T-helper 2 cell (primary cell): Measurements from ENCODE around the gene AKR1B15.
"Not testable (repeated sequence)": the region's sequence is repeated elsewhere in the genome, so short reads cannot be mapped to it uniquely, and the experiment has no call there.

Experiments used
- DNase-seq, 5 experiments: peaks; one replicate each; pipeline versions ENCODE4 v3.0.0 to v3.0.0-alpha.2; 2012 to 2022
- total RNA-seq, 2 donors: gene quantifications; one replicate each; lab custom pipeline; 2026; lab: John Stamatoyannopoulos, UW

Gene AKR1B15
- total RNA-seq, result 0 reads per million in 2 donors

- DNase-seq, result peak in 1 of 5 experiments; percentile 41
These were observed at the start of gene AKR1B15 for GRCh38 chr7:134548877-134549276. Gene AKR1B15 (plus strand): TSS chr7:134549110. CDS start chr7:134564620, 15,510 bp downstream.

DNA sequence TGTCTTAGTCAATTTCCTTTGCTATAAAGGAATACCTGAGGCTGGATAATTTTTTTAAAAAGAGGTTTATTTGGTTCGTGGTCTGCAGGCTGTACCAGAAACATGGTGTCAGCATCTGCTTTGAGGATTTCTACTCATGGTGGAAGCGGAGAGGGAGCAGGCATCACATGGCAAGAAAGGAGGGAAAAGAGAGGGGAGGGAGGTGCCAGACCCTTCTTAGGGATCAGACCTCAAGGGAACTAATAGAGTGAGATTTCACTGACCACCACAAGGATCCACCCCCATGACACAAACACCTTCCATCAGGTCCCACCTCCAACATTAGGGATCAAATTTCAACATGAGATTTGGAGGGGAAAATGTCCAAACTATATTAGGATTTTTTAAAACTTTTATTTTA is 48.5 kb upstream of the AKR1B15 start:
- no peak for DNase-seq

GRCh38 chr7:134500982-134501381 is 47.9 kb upstream of the AKR1B15 start:
- no peak for DNase-seq

GRCh38 chr7:134502463-134503371 is 46.2 kb upstream of the AKR1B15 start:
- DNase-seq, result no peak

- no peak for DNase-seq
These were observed 44.2 kb upstream of the AKR1B15 start for GRCh38 chr7:134504660-134505164.

- no peak for DNase-seq
These were observed 43.1 kb upstream of the AKR1B15 start for GRCh38 chr7:134505856-134506255.

DNA sequence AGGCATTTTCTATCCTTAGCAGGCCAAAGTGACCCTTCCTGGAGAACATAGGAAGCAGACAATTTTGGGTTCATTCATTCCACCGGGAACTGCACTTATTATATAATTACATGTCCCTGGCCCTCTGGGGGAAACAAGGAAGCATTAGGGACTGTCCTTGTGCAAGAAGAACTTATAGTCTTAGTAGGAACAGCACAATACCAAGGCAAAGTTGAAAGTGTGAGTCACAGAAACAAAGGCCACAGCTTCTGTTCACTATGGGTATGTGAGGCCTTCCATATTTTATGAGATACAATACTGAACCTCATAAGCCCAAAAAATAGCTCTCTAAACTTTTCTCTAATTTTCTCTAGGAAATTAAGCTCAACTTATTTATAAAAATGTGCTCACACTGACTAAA is 39.9 kb upstream of the AKR1B15 start:
- no peak for DNase-seq

GRCh38 chr7:134510646-134511045 is 38.3 kb upstream of the AKR1B15 start:
- no peak for DNase-seq

GRCh38 chr7:134512271-134512670 is 36.6 kb upstream of the AKR1B15 start:
- no peak for DNase-seq

DNA sequence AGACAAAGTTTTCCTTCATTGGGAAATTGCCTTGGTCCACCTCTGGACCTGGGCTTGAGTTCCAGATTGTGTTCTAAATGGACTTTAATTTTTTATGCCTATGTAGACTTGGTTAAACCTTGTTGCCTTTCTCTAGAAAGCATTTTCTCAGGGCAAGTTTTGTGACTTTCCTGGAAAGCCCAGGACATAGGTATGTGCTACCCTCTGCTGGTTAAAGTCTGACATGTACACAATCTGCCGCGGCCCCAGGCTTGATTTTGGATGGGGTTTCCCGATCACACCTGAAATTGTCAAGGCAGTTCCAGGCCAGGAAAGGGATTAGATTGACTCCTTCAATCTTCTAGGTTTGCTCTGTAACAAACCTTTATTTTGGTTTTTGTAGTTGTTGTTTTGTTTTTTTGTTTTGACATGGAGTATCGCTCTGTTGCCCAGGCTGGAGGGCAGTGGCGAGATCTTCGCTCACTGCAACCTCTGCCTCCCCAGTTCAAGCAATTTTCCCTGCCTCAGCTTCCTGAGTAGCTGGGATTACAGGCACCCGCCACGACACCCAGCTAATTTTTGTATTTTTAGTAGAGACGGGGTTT is 35.6 kb upstream of the AKR1B15 start:
- DNase-seq, result peak in 1 of 5 experiments; percentile 43

DNA sequence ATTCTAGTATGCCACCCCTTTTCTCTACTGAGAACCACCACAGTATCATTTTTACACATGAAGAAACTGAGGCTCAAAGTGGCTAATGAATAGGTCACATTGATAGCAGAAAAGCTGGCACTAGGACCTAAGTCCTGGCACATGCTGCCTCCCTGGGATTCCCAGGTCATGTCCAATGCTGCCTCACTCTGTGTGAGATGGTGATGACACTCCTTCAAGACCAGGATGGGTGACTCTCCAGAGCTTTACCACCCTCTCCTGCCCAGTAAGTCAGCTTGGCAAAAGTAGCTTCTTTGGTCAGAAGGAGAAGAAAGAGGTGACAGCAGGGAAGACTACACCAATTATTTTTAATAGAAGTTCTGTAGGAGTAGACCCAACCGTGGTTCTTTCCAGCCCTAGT is 34.8 kb upstream of the AKR1B15 start:
- DNase-seq, result no peak

GRCh38 chr7:134514663-134515062 is 34.2 kb upstream of the AKR1B15 start:
- DNase-seq, result peak in 2 of 5 experiments; percentile 15 to 64

GRCh38 chr7:134515569-134516468 is 33.1 kb upstream of the AKR1B15 start:
- no peak for DNase-seq

- DNase-seq, result no peak
These were observed 28.8 kb upstream of the AKR1B15 start for GRCh38 chr7:134520130-134520529.

GRCh38 chr7:134522601-134523000 is 26.3 kb upstream of the AKR1B15 start:
- DNase-seq, result no peak

GRCh38 chr7:134525449-134525848 is 23.5 kb upstream of the AKR1B15 start:
- not testable (repeated sequence) for DNase-seq

DNA sequence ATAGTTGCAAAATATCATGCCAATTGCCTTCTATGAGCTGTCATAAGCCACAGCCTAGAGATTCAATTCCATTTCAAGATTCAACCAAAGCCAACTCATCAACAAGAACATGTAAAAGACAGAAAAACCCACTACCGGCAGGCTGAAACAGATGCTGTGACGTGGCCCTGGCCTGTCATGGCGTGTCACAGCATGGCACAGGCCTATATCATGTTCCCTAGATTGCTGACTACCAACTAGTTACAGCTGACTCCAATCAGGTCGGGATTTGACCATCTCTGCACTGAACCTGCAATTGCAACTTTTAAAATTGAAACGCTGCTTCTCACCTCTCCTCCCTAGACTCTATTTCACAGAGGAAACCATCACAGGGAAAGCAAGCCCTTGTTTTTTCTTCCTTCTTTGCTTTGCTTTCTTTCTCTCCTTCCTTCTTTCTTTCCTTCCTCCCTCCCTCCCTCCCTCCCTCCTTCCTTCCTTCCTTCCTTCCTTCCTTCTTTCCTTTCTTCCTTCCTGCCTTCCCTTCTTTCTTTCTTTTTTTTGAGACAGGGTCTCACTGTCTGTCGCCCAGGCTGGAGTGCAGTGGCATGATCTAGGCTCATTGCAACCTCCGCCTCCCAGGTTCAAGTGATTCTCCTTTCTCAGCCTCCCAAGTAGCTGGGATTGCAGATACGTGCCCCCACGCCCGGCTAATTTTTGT is 22.2 kb upstream of the AKR1B15 start:
- not testable (repeated sequence) for DNase-seq

DNA sequence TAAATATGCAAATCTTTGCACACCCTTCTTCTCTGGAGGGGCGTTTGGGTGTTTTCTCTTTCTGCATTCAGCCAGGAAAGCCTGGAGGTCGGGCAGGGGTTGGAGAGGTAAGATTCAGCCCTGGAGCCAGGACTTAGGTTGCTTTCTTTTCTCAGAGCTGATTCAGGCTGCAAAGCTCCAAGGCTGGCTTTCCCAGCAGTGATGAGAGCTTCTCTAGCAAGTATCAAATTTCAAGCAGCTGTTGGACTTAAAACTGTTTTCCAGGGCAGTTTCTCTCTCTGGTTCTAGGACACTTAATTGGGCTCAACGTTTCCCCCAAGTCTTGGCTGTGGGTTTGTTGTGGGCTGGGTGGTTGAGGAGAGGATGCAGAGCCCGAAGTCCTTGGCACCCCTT is 20.9 kb upstream of the AKR1B15 start:
- DNase-seq, result no peak

GRCh38 chr7:134528749-134529148 is 20.2 kb upstream of the AKR1B15 start:
- DNase-seq, result no peak

- no peak for DNase-seq
These were observed 18.4 kb upstream of the AKR1B15 start for GRCh38 chr7:134530460-134530859.

DNA sequence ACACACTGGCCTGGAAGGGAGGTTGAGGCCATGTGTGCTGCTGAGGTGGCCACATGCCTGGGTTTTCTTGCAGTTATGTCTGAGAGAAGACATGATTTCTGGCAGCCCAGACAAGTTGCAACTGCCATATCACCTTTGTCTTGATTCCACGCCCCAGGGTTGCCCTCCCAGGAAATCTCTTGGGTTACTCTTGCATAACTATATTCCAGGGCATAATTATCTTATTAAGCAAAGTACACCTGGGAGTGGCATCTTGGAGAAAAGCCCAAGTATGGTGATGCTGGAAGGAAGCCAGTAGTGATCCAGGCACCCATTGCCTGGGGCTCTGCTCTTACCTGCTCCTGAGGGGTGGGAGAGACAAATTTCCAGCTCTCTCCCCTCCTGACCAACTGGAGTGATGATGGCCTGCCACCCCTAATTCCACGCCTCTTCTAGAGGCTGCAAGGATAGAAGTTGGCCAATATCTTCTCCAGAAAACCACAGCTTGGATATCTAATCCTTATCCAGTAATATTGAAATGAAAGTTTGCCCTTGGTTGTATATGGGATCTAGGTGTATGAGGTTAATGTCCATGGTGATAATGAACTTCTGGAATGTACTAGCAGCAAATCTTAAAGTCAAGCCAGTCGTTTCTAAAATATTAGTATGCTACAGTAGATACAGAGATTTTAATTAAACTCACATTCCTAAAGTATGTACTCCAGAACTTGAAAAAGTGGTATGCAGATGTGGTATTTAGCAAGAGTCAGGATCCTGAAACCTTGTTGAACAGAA is 16.5 kb upstream of the AKR1B15 start:
- DNase-seq, result no peak

DNA sequence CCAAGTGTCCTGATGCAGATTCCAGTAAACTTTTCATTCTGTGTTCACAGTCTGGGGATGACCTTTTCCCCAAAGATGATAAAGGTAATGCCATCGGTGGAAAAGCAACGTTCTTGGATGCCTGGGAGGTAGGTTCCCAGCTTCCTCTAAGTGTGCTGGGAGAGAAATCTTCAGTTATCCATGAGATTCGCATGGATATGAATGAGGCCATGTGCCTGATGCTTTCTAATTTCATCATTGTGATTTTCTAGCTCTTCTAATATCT is 16.0 kb upstream of the AKR1B15 start:
- DNase-seq, result no peak
